Smooth muscle cell of the brain vasculature (primary cell): ENCODE measurements around the gene NIPBL.
"Not testable (repeated sequence)": the region's sequence is repeated elsewhere in the genome, so short reads cannot be mapped to it uniquely, and the experiment has no call there.

Source experiments
- DNase-seq: peaks from one replicate; pipeline ENCODE4 v3.0.0-alpha.2; 2012; ENCODE audit warnings: low read depth, low spot score

Gene NIPBL

DNA sequence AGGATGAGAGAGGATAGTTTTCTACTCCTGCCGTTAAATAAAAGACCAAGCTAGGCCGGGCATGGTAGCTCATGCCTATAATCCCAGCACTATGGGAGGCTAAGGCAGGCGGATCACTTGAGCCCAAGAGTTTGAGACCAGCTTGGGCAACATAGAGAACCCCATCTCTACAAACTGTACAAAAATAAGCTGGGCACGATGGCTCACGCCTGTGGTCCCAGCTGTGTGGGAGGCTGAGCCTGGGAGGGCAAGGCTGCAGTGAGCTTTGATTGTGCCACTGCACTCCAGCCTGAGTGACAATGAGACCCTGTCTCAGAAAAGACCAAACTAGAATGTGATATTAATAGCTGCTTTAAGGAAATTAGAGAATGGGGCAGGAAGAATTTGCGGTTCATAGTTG, 158.4 kb downstream of the NIPBL start:
- no peak for DNase-seq

DNA sequence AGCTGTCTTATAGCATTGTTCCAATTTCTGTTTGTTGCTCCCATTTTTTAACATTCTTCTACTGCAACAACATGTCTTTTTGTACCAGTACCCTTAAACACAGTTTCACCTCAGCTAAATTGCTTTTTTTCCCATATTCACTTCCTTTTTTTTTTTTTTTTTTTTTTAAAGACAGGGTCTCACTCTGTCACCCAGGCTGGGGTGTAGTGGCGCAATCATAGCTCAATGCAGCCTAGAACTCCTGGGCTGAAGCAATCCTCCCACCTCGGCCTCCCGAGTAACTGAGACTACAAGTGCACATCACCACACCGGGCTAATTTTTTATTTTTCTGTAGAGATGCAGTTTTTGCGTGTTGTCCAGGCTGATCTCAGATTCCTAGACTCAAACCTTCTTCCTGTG, 161.3 kb downstream of the NIPBL start:
- no peak for DNase-seq

DNA sequence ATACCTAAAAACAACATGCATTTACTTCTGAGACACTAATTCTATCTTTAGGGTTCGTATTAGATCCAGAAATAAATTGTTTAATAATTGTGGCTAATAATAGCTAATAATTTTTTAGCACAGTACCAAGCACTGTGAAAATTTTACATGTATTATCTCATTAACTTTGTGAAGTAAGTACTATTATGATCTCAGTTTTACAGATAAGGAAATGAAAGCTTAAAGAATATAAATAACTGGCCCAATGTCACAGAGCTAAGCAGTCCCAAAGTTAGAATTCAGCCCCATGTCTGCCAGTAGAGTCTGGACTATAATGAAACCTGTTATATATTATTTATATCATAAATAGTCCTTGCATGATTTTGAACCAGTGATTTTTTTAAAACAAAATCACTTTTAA, 163.3 kb downstream of the NIPBL start:
- DNase-seq = no peak

DNA sequence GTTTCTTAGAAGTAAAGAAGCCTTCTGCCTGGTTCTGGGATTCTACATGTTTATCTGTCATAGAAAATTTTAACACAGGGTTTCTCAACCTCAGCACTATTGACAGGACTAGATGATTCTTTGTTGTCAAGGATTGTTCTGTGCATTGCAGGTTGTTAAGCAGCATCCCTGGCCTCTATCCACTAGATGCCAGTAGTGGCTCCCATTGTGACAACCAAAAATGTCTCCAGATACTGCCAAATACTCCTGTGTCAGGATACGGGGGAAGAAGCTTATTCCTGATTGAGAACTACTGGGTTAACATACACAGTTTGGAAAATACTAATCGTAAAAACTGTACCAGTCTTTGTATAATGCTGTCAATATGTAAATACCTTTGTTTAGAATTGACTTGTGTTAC, 167.1 kb downstream of the NIPBL start:
- no peak for DNase-seq

DNA sequence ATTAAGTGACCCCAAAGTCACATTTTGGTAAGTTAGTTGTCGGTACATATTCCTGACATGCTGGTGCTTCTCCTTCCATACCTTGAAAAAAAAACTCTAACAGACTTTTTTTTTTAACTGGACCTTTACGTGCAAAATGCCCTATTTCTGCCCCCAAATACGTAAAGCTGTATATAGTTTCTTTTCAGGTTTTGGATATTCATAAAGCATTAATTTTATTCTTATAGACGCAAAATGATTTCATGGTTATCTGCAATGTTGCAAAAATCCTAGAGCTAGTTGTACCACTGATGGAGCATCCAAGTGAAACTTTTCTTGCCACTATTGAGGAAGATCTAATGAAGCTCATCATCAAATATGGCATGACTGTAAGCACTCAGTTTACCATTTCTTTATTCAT, 167.6 kb downstream of the NIPBL start:
- no peak for DNase-seq

DNA sequence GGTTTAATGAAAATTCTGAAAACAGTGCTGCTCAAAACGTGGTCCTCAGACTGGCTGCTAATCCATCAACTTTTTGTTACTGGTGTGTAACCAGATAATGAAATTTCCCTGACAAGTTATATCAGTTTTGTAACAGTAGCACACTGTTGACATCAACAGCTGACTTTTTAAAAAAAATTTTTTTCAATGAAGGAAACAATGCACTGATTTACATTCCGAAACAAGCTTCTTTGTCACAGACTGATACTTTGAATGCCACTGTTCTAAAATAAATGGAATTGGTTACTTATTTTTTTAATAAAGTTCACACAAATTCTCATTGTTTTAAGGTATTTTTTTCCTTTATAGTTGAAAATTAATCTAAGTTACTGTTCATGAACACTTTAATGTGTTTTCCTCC, 169.1 kb downstream of the NIPBL start:
- DNase-seq = no peak

DNA sequence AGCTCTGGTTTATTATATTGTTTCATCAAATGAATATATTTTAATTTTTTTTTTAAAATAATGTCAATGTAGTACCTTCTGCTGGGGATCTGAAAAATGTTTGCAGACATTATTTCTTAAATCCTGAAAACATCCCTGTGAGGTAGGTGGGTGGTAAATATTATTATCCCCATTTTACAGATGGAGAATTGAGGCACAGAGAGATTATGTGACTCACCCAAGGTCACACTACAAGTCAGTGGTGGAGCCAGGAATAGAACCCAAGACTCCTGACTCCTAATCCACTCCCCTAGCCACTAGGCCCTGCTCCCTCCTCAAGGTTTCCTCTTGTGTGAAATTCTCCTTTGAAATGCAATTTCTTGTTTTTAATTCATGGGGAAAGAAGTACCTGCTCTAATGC, 171.4 kb downstream of the NIPBL start:
- no peak for DNase-seq

DNA sequence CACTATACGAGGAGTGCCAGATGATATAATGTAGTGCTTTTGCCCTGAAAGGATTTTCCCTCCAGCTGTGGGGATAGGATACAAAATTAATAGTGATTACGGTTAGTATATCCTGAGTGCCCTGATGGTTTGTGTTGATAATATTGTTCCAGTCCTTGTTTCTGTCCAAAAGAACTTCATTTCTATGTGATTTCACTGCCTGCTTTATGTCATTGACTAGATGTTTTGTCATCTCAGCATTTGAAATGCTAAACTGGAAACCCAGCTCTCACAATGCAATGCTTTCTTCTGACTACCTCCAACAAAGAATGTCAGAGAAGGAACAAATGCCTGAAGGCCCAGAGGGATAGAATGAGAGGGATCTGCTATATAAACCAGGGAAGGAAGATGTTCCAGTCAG, 177.8 kb downstream of the NIPBL start:
- DNase-seq = no peak

DNA sequence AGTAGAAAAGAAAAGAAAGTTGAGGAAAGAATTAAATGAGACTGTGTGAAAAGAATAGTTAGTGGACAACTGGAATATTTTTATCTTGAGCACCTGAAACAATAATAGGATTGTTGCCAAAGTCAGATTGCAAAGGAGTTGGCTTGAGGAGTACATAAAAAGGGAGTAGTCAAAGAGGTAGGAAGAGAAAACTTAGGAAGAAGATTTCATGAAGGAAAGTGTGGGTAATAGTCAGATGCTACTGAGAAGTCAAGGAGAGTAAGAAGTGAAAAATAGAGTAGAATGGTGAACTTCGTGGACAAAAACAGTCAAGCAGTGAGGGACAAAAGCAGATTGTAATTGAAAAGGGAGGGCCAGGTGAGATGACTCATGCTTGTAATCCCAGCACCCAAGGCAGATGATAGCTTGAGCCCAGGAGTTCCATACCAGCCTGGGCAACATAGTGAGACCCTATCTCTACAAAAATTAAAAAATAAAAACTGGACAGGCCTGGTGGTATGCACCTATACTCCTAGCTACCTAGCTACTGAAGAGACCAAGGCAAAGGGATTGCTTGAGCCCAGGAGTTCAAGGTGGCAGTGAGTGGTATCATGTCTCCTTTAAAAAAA, 178.9 kb downstream of the NIPBL start:
- DNase-seq = no peak

DNA sequence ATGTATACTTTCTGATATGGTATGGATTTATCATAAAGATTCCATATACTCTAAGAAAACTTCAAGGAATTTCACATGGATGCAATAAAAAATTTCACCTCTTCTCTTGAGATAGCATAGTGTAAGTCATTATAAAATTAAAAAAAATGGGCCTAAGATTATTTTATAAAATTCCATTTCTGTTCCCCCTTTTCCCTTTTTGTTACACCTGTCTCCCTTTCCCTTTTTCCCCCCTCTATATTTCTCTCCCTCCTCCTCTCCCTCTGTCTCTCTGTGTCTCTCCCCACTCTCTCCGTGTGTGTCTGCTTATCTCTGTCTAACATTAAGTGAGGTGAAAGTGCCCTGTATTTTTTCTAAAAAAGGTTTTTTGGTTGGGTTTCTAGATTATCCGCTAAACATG, 180.2 kb downstream of the NIPBL start:
- no peak for DNase-seq

DNA sequence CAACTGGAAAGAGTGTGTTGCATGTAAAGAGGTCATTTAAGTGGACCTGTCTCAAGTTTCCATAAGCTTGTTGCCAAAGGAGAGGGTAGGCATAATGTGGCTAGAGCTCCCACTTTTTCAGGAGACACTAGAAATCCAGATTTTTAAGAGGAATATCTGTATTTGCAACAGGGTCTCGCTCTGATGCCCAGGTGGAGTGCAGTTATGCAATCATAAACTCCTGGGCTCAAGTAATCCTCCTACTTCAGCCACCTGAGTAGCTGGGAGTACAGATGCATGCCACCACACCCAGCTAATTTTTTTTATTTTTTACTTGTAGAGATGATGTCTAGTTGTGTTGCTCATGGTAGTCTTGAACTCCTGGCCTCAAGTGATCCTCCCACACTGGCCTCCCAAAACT, 183.5 kb downstream of the NIPBL start:
- no peak for DNase-seq

DNA sequence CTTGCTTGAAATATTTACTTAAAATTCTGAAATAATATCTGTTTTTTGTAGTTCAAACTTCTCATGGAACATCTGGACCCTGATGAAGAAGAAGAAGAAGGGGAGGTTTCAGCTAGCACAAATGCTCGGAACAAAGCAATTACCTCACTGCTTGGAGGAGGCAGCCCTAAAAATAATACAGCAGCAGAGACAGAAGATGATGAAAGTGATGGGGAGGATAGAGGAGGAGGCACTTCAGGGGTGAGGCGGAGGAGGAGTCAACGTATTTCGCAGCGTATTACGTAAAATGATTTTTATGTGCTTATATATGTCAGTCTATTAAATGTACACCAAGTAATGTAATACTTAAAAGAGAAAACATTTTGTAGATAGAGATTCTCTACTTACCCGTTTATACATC, 187.2 kb downstream of the NIPBL start:
- DNase-seq = no peak

DNA sequence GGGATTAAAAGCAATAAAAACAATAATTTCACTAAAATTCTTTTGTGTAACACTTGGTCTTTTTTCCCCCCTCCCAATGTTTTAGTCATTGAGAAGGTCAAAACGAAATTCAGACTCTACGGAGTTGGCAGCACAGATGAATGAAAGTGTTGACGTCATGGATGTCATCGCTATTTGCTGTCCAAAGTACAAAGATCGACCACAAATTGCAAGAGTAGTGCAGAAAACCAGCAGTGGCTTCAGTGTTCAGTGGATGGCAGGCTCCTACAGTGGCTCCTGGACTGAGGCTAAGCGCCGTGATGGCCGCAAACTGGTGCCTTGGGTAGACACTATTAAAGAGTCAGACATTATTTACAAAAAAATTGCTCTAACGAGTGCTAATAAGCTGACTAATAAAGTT, 187.9 kb downstream of the NIPBL start:
- no peak for DNase-seq

DNA sequence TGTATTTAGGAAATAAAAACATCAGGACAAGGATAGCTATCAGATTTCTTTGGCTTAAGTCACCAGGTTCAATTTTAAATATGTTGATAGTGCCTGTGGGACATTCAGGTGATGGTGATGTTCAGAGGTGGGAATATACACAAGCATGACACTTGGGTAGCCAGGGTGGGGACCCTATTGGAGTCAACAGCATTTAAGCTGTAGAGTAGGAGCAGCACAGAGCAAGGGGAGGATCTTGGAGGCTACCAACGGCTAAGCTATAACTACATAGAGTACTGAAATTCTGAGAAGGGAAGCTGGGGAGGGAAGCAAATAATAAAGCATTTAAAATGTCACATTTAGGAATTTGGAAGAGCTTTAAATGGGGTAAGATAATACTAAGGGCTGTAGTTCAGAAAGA, 194.9 kb downstream of the NIPBL start:
- DNase-seq = no peak

DNA sequence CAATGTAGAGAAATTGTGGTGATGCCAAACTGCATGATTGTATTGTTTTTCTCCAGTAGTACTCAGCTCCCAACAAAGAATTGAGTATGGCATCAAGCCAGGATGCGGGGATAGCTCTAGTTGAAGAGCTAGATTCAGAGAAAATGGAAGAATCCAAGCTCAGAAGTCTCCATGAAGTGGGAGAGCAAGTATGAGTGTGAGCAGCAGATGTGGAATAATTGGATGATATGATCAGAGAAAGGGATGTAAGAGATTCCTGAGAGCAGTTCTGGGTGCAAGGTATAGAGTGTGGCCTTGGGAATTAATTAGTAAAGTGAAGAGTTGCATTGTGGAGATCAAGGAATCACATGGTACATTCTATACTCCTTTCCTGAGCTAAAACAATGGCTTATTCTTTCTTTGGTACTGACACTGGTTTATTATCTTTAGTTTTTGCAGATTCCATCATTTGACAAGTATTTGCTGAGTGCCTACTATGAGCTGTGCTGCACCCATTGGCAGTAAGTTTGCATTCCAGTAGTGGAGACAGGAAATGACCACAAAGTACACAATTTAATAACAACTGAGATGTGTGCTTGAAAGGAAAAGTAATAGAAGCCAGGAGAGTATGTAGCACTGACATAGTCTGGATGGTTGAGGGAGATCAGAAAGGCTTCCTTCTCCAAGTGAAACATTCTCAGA, 195.5 kb downstream of the NIPBL start:
- no peak for DNase-seq

DNA sequence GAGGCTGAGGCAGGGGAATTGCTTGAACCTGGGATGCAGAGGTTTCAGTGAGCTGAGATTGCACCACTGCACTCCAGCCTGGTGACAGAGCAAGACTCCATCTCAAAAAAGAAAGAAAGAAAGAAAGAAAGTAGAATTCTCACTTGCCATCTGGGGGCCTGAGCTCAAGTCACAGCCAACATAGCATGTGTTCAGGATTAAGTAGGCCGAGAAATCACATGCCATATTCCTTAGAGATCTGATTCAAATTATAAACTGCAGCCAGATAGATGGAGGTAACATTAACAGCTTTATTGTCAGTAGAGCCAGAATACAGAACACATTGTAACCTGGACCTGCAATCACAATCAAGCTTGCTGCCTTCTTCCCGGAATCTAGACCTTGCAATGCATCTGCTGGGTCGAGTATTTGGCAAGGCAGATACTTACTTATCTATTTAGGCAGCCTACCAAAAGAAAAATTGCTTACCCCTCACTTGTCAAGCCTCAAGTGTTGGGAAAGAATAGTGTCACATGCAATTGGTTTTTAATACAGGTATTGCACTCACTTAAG, 198.9 kb downstream of the NIPBL start:
- DNase-seq = no peak

DNA sequence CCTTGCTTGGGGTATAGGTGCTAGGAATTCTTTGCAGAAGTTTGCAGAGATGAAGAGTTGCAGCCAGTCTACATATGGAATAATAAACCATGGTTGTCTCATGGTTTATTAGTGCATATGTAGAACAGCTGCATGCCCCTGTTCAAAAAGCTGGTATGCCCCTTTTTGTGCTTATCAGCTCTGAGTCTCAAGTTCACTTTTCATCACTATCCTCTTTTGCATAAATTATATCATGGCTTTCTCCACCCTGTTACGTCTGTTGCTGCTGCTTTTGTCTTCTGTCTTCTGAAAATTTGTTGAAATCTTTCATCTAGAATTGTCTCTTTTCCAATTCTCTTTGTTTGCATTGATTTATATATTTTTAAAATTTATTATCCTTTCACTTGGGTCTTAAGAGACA, 200.6 kb downstream of the NIPBL start:
- no peak for DNase-seq

DNA sequence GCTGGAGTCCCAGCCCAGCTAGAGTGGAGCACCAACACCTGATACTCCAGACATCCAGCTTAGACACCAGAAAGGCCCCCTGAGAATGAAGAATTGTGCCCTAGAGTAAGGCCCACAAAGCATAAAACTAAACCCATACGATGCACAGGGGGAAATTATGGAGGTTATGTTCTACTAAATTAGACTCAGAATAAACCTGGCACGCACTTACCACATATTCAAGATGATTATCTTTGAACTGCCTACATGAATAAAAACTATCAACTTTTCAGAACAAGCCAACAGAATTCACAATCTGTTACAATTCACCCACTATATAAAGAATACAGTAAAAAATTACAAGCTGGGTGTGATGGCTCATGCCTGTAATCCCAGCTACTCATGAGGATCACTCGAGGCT, 204.1 kb downstream of the NIPBL start:
- no peak for DNase-seq

DNA sequence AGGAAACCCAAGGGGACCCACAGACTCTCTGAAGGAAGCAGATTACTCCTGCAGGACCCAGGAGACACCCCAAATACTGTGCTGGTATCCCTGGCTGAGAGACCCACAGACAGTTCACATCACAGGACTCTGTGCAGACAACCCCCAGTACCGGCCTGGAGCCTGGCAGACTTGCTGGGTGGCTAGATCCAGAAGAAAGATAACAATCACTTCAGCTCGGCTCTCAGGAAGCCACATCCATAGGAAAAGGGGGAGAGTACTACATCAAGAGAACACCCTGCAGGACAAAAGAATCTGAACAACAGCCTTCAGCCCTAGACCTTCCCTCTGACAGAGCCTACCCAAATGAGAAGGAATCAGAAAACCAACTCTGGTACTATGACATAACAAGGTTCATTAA, 206.4 kb downstream of the NIPBL start:
- not testable (repeated sequence) for DNase-seq

DNA sequence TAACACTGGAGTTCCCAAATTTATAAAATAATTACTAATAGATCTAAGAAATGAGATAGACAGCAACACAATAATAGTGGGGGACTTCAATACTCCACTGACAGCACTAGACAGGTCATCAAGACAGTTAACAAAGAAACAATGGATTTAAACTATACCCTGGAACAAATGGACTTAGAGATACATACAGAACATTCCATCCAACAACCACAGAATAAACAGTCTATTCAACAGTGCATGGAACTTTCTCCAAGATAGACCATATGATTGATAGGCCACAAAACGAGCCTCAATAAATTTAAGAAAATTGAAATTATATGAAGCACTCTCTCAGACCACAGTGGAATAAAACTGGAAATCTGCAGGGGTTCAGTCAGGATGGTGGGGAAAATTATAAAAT, 209.5 kb downstream of the NIPBL start:
- not testable (repeated sequence) for DNase-seq

DNA sequence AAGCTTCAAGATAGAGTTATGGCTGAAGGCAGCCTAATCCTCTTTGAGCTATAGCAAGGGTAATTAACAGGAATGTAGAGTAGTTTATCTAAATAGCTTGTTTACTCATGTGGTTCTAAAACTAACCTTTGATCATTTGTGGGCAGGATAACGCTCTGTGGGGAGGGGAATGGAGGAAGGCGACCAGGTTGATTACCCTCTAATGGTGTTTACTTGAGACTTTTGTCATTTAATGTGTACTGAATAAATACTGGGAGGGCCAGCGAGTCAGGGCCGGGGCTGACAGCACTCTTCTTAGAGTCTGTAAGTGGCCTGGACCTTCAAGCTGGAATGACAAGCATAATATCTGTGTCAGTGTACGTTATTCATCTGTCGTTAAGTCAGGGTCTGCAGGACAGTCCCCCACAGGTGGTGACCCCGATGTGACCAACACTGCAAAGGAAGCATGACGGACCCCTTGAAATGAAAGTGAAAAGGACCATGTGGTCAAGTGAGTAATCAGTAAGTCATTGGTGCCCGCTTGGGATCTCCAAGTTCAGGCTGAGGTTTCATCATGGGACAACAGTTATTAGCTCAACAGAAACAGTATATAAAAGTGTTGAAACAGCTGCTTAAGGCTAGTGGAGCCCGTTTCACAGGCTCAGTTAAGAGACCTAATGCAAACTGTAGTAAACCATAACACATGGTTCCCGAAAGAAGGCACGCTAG, 210.1 kb downstream of the NIPBL start:
- DNase-seq = no peak

DNA sequence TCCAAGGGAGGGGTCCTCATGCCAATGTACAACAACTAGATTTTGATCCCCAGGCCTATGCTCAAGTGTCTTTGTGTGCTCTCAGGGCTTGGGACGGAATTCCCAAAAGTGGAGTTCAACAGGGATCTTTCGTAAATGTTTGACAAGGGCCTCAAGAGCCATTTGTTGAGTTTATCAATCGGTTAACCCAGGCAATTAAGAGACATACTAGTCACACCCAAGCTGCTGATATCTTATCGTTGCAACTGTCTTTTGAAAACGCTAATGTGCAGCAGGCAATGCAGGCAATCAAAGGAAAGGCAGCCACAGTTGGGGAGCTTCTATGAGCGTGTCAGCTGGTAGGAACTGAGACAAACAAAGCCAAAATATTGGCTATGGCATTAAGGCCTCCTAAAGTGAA, 211.4 kb downstream of the NIPBL start:
- DNase-seq = no peak

DNA sequence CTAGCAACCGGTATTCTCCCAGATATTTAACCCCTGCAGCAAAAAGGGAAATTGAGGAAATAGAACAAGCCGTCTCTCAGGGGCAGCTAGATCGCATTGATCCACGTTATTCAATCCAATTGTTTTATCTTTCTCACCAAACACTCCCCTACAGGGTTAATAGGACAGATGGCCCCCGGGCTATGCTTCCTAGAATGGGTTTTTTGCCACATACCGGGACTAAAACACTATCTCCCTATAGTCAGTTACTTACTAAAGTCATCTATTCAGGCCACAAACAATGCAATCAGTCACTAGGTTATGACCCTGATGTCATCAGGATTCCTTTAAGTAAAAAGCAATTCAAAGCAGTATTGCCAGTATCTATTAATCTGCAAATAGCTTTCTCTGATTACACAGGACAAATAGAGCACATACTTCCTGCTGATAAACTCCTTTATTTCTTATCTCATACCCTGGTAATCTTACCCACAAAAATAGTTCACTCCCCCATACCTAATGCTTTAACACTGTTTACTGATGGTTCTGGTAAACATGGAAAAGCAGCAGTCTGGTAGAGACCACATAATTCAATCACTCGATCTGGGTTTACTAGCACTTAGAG, 213.7 kb downstream of the NIPBL start:
- no peak for DNase-seq
